ENCODE measurements around the gene CLCN7.

Gene CLCN7

DNA sequence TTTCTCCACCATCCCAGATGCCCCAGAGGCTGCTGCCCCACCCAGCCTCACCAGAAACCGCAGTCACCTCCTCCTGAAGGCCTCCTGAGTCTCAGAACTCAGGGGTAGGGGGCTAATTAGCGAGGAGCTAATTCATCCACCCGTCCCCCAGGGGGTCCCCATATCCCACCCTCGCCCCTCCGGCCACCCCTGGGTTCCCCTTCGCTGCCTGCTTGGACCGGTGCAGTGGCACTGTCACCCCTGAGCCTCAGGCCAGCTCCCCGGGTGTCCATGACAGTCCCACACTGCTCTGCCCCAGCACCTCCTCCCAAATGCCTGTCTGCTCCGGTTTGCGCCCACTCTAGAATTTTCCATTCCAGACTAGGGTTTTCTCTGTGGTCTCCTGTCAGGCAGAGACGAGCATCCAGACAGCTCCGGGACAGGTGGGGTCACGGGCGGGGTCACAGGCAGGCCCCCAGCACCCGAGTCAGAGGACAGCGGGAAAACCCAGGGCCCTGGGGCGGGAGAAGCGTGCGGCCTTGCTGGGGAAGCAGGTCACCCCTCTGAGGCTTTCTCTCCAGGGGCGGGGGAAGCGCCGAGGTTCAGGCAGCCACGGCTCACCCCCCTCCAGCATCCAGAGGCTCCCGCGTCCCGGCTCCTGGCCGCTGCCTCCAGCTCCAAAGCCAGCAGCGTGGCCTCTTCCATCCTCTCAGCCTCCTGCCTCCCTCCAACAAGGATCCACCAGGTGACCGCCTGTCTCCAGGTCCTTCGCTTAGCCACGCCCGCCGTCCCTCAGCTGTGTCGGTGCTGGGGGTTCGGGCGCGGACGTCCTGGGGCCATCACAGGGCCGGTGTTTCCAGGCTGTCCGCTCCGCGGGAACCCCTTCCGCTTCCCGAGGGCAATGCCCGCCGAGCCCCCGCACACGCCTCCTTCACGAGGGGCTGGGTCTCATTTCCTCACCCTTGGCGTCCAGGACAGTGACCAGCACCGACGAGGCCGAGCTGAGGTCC, 47.1 kb downstream of the CLCN7 start:
- no peak for DNase-seq

DNA sequence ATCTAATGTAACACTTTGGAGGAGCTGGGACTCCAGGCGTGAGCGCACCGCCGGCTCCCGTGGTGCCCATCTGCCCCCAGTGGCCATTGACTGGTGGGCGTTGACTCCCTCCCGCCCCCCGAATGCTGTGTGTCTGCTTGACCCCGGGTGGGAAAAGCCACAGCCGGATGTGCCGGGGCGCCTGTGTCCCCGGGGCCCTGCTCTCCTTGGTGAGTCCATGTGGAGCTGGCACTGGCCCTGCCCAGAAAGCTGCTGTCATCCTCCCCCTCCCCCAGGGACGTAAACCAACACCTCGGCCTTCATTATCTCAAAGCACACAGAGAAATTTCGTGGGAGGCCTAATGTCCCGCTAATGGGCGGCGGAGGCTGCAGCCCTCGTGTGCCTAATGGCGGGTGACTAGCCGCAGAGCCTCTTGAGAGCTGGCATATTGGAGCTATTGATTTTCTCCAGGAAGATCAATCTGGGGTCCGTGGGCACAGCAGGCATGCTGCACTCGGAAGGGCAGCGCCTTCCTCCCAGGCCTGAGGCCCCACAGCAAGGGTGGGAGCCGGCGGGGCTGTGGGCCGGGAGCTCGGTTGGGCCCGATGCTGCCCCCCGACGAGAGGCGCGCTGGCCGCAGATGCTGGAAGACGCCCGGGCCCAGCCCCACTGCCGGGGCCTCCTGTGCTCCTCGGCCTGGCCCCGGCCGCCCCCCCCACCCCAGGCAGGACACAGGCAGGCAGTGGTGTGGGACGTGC, 47.9 kb downstream of the CLCN7 start:
- peak; percentile 78 for DNase-seq

DNA sequence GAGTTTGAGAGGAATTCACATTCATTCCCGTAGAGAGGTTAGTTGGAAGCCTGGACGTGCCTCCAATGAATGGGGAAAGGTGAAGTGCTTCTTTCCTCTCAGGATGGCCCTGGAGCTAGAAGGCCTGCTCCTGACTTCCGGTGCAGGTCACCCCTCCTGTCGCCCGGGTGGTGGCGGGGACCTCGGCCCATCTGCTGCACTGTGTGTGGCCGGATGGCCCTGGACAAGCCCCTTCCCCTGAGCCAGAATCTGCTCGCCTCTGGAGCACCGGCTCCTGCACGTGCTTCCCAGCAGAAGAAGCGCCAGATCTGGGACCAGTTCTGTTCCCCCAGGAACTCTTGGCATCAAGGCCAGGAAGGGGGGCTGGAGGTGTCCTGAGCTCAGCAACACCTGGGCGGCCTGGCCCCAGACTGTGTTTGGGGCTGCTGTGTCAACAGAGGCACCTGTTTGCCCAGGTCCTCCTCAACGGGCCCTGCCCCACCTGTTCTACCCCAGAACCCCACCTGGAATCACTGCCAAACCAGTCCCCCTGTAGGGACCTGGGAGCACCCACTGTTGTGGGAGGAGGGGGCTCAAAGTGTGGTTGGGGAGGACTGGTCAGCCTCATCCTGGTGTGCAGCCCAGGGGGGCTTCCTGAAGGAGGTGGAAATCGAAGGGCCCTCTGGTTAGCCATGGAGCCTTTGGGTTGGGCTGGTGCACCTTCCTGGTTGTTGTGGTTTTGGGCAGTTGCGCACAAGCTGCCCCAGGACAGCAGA, 49.0 kb downstream of the CLCN7 start:
- no peak for DNase-seq

DNA sequence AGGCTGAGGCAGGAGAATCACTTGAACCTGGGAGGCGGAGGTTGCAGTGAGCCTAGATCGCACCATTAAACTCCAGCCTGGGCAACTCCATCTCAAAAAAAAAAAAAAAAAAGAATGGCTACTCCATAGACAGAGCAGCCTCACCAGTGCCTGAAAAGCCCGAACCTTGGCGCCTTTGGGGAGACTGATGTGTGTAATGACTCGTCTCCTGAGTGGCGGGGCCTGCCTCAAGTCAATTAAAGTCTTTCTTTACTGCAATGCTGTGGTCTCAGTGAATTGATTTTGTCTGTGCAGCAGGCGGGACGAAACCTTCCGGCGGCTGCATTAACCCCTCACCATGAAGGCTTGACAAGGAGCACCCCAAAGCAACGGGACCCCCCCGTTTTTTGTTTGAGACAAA, 50.8 kb downstream of the CLCN7 start:
- no peak for DNase-seq

DNA sequence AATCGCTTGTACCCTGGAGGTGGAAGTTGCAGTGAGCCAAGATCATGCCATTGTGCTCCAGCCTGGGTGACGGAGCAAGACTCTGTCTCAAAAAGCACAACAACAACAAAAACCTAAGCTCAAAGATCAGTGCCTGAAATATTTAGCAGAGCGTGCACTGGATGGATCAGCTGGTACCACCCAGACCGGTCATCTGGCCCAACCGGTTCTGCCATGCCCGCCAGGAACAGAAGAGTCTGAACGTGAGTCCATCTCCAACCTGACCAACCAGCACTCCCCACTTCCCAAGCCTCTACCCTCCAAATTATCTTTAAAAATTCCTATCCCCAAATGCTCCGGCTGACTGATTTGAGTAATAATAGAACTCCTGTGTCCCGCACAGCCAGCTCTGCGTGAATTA, 52.8 kb downstream of the CLCN7 start:
- no peak for DNase-seq

DNA sequence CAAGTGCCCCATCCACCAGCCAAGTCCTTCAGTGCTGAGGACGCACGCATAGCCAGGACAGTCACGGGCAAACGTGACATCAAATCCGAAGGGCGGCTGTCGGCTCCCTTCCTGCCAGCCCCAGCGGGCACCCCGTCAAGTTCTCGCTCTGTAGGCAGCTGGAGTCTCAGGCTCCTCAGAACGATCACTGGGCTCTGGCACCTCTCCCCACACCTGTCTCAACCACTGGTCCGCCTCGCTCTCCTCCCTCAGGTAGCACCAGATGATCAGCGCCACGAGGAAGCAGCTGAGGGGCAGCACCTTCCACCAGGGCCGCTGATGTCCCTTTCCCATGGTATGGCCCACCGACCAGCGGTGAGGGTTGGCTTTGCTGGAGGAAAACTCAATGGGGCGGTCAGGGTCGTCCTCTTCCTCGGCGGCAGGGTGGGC, 54.7 kb downstream of the CLCN7 start:
- DNase-seq, result no peak

DNA sequence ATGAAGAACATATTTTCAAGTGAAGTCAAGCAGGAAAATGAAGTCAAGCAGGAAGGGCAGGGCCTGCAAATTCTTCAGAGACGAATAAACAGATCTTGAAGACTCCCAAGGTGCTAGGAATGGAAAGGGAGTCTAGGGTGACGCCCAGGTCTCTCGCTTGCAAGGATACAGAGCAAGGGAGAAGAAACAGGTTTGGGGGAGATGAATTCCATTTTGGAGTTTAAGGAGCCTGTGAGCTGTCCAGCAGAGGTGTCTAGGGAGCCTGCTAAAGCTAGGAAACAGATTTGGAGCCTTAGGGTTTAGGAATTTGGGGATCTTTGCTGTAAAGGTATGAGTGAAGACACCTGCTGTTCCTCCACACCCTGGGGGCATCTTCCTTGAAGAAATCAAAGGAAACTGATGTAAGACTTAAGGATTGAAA, 58.3 kb downstream of the CLCN7 start:
- DNase-seq, result no peak

DNA sequence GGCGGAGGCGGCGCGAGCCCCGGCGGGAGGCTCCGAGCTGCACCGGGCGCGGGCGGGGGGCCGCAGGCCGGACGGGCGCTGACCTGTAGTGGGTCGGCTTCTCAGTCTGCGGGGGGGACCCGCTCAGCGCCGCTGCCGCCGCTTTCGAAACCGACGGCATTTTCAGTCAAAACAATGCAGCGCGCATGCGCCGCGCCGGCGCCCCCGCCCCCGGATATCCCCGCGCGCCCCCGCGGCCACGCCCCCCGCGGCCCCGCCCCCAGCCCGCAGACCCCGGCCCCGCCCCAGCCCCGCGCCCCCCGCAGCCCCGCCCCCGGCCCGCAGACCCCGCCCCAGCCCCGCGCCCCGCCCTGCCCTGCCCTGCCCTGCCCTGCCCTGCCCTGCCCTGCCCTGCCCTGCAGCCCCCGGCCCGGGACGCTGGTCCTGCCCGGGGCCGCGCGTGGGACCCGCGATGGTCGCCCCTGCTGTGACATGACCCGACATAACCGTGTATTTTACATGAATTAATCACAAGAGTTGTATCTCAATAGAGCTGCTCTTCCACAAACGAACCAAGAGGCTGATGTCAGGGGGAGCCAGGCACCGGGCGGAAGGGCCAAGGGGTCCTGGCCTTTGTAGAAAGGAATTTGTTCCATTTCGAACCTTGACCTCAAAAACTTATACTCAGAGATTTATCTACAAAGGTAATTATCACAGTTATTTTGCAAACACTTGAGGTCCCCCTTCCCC, 60.1 kb downstream of the CLCN7 start, which contains the start of gene UNKL:
Gene UNKL (minus strand): TSS at position 173 of the 729 bp plus-strand sequence. CDS start 13 bp downstream, at position 160.
- peak; percentile 27 for DNase-seq

DNA sequence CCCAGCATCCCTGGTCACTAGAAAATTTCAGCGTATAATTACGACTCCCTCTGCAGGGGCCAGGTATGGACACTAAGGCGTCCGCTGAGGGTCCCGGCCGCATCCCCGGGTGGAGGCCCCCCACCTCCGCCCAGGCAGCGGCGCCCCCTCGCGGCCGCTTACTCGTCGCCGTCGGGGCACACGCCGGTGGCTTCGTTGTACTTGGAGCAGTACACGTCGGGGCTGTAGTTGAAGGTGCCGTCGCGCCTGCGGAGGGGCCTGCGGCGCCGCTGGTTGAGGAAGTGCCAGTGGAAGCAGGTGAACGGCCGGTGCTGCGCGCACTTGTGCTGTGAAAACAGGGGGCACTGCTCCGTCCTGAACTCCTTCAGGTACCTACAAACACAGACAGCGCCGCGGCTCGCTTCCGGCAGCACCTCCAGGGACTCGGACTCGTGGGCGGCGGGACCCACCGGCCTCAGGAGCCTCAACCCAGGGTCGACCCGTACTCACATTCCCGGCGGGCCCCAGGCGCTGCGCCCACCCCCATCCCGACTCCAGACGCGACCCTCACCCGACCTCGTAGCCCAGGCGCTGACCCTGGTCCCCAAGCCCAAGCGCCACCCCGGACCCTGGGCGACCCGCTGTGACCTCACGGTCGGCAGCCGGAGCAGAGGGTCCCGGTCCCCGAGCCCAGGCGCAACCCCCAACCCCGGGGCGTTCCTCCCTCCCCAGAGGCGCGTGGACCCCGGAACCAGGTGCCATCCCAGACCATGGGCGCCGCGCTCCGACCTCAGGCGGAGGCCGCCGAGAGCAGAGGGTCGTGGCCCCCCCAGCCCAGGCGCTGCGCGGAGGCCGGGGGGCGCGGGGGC, 60.9 kb downstream of the CLCN7 start:
- peak; percentile 22 for DNase-seq

DNA sequence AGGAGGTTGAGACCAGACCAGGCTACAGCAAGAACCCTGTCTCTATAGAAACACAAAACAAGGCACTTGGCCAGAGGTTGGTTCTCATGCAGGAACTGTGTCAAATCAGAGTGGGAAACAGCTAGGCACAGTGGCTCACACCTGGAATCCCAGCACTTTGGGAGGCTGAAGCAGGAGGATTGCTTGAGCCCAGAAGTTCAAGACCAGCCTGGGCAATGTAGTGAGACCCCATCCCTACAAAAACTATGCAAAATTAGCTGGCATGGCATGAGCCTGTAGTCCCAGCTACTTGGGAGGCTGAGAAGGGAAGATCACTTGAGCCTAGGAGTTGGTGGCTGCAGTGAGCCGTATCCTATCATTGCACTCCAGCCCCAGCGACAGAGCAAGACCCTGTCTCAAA, 62.0 kb downstream of the CLCN7 start:
- no peak for DNase-seq

DNA sequence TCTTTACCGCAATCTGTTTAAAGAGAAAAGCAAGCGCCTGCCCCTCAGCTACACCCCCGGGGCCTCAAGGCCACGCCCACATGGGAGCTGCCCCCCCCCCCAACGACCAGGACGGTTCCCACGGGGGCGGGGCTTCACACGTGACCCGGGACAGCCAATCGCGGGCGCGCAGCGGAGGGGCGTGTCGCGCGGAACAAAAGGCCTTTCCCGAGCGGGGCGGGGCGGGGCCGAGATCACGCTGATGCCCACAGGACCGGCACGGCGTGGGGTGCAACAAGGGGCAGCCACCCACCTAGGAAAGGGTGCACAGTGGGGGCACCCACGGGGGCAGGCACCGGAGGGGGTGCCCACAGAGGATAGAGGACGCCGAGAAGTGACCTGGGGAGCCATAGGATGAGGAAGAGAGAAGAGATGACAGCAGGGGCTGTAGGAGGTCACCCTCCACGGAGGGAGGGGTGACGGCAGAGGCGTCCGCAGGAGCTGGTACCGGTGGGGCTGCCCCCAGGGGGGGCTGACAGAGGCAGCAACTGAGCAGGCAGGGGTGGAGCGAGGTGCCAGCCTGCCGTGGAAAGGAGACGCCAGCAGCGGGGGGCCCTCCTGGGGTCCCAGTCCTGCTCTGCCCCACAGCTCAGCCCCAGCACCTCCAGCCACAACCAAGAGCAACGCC, 66.5 kb downstream of the CLCN7 start:
- peak; percentile 66 for DNase-seq

DNA sequence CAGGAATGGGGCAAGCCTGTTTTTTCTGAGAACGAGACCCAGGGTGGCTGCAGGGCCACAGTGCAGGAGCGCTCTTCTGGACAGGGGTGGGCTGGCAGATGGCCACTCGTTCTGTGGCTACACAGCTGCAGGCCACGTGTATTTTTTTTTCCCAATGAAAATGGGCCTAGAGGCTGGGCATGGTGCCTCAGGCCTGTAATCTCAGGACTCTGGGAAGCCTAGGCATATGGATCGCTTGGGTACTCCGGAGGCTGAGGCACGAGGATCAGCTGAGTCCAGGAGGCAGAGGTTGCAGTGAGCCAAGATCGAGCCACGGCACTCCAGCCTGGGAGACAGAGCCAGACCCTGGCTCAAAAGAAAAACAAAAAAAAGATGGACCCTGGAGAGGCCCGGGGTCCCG, 67.1 kb downstream of the CLCN7 start:
- DNase-seq, result no peak

DNA sequence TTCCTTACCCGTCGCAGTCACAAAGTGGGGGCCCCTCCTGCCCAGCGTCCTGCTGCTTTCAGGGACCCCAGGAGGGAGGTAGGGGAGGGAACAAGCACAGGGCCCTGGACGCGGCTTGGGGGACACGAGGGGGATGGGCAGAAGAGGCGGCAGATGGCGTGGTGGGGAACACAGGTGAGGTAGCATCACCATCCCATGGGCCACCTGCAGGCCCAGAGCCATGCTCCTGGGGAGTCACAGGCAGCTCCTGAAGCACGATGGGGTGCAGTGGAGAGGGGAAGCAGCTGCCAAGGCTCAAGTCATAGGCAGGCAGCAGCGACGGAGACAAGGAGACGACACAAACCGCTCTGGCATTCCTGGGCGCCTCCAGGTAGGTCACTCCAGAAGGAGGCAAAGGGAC, 71.1 kb downstream of the CLCN7 start:
- DNase-seq, result no peak

DNA sequence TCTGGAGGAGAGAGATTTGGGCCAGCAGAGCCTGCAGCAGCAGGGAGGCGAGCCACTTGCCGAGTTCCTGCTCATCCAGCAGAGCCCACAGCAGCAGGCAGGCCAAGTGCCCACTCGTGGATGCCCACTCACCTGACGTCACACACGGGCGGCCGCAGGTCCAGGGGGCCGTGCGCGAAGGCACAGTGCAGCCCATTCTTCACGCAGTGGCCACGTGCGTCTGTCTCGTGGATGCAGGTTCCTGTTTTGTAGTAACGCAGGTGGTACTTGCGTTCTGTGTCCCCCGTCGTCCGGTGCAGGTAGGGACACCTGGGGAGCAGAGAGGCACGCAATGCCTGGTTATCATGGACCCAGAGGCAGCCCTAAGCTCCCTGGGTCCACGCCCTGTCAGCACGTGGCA, 71.8 kb downstream of the CLCN7 start:
- no peak for DNase-seq

DNA sequence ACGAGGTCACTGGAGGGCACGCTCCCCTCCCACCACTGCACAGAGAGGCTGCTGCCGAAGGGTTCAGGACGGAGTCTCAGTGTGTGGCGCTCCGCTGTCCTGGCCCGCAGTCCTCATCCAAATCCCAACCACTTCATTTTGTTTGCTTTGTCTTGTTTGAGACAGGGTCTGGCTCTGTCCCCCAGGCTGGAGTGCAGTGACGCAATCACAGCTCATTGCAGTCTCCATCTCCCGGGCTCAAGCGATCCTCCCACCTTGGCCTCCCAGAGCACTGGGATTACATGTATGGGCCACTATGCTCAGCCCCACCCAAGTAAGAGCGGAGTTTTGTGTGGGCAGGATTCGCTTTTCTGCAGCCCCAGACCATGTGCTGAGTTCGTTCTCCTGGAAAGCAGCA, 73.1 kb downstream of the CLCN7 start:
- no peak for DNase-seq

DNA sequence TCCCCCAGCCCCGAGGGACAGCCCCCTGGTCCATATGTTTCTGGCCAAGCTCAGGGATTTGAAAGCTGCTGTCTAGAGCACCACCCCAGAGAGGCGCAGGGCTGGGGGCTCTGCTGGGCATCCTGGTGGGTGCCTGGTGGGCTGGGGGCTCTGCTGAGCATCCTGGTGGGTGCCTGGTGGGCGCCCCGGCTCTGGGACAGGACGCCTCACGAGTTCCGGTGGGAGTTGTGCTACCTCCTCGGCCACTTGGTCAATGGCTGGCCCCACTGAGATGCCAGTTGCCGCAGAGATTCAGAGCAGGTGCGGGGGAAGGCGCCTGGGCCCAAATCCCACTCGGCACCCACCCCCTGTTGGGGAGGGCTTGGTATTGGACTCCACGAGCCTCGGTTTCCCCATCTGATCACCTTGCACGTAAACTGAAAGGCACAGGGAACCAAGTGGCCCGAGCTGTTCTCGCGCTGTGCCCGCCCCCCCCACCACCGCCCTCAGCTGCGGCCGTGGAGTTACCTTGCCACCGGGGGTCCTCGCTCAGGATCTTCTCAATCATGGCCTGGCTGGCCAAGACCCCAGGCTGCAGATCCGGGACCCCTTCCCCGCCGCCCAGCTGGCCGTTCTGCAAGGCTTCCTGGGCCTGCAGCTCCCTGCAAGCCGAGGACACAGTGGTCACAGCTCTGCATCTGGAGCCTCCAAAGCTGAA, 73.6 kb downstream of the CLCN7 start:
- DNase-seq, result no peak

DNA sequence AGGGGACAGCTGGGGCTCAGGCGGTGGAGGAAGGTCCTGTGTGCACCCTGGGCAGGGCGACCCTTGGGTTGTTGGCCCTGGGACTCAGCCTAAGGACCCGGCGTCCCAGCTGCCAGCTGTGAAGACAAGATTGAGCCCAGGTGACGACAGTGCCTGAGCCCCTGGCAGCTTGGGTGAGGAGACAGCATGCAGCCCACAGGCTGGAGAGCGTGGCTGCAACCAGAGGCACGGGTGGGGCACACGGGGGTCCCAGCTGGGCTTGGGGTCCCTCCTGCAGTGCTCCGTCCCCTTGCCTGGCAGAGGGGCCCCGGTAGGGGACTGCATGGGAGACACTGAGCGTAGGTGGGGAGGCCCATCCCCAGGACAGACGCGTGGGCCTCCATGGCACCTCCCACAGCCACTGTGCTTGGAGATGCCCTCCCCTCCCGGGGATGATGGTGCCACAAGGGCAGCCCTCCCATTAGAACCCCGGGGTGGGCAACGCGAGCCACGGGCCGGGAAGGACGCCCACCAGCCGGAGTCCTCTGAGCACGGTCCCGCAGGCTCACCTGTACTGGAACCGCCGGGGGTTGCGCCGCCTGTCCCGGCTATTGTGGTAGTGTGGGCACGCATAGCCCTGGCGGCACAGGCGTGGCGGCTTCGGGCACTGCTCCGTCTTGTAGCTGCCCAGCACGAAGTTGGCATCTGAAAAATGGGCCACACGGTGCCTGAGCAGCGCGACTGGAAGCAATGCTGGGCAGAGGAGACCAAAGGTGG, 75.8 kb downstream of the CLCN7 start:
- DNase-seq, result no peak

DNA sequence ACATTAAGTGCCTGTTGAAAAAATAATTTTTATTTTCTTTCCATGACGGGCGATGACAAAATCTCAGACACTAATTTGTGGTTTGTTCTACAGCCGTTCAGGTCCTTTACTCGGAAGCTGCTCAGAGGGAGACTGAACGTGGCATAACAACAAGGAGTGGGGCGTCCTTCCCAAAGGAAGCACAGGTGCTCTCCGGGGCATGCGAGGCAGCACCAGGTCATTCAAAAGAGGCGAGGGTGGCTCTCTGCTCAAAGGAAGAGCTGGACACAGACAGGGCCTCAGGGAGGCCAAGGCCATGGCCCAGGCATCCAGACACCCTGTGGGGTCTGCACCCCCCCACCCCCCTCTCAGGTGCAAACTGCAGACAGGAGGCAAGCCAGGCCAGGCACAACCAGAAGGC, 76.5 kb downstream of the CLCN7 start:
- no peak for DNase-seq

DNA sequence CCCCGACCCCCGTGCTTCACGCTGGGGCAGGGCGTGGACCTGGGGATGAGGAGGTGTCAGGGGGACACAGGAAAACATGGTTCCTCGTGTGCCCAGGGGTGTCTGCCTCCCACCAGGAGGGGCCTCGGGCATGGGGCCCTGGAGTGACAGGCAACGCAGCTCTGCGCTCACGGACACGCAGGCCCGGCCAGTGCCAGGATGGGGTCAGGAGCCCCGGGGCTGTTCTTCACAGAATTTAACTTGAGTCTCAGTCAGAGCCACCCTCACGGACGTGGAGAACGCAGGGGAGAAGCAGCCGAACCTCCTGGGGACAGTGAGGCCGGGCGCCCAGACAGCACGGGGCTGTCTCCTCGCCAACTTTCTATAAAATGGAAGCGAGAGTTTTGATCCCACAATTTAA, 77.0 kb downstream of the CLCN7 start:
- no peak for DNase-seq

All from NCI-H2029 (cell line).